Panc1 (cell line): ENCODE results near the gene CORIN. TPM values are rescaled to one million over a fixed set of nuclear protein-coding genes. Genes with fewer than 3 reads are reported as not detected.

Experiments
- ATAC-seq: fragments of 200-7000 bp; cut with Tn5 transposase; 2 replicates; pipeline ENCODE4 v1.9.1; 2020; ENCODE audit warnings: mild to moderate bottlenecking, moderate library complexity
- BruUV-seq: library from RNA; stranded (reverse); fragments of 400-500 nt; replicated peaks from 2 replicates; lab custom pipeline; 2021; lab: Mats Ljungman, UMichigan
- CTCF ChIA-PET: fragments of 300-600 bp; sonication (Branson Sonifier 250); formaldehyde crosslinking; loops from one replicate; lab custom pipeline; 2022; ENCODE audit warnings: antibody characterized with exemption; lab: Charles Lee
- POLR2A ChIA-PET: fragments of 300-600 bp; sonication (Branson Sonifier 250); formaldehyde crosslinking; loops from one replicate; lab custom pipeline; 2022; ENCODE audit warnings: antibody characterized with exemption; lab: Charles Lee
- DNase-seq: peaks from one replicate; pipeline ENCODE4 v3.0.0-alpha.2; 2010; ENCODE audit warnings: low read depth, low spot score
- H3K27ac ChIP-seq: 2 replicates; pipeline ENCODE4 v1.5.1; 2011; ENCODE audit warnings: mild to moderate bottlenecking, low read length, inconsistent platforms
- H3K27me3 ChIP-seq: fragments of 200-500 bp; sonication (Bioruptor generic); 2 replicates; pipeline ENCODE4 v1.6.0; 2014; ENCODE audit warnings: low read length, inconsistent platforms; ENCODE audit not compliant: control insufficient read depth, insufficient read depth
- H3K36me3 ChIP-seq: fragments of 200-500 bp; sonication (Bioruptor generic); 2 replicates; pipeline ENCODE4 v1.5.1; 2014; ENCODE audit warnings: inconsistent platforms, mild to moderate bottlenecking, low read length, moderate library complexity; ENCODE audit not compliant: control insufficient read depth, insufficient read depth
- H3K4me1 ChIP-seq: 2 replicates; pipeline ENCODE4 v1.5.1; 2011; ENCODE audit warnings: inconsistent platforms, mild to moderate bottlenecking, low read length, moderate library complexity; ENCODE audit not compliant: control insufficient read depth, insufficient read depth
- H3K4me3 ChIP-seq, 2 experiments: 2 replicates each; pipeline ENCODE4 v1.5.1; 2011 to 2012; ENCODE audit warnings: low read depth in 2 of 2, low read length in 2 of 2, mild to moderate bottlenecking in 2 of 2, inconsistent platforms in 1 of 2, moderate library complexity in 1 of 2
- H3K9me3 ChIP-seq: fragments of 200-500 bp; sonication (Bioruptor generic); 2 replicates; pipeline ENCODE4 v1.5.1; 2014; ENCODE audit warnings: low read depth, mild to moderate bottlenecking, inconsistent platforms, low read length, moderate library complexity; ENCODE audit not compliant: control insufficient read depth, insufficient read depth
- POLR2AphosphoS5 ChIP-seq: IDR thresholded peaks from 2 replicates; pipeline ENCODE4 v1.6.1; 2012; ENCODE audit warnings: mild to moderate bottlenecking, low read depth, low read length, moderate library complexity
- SIN3A ChIP-seq: IDR thresholded peaks from 2 replicates; pipeline ENCODE4 v1.6.1; 2012; ENCODE audit warnings: low read depth, mild to moderate bottlenecking, low read length, moderate library complexity, borderline replicate concordance; ENCODE audit not compliant: insufficient read depth
- TCF7L2 ChIP-seq: IDR thresholded peaks from 2 replicates; pipeline ENCODE4 v1.6.1; 2011; ENCODE audit warnings: mild to moderate bottlenecking, low read depth, low read length, inconsistent platforms
- in situ Hi-C: cut with HindIII; loops from 2 replicates; pipeline ENCODE4 v1.10.0; 2016; ENCODE audit warnings: low sequenced_read_pairs, low pct_unique_long_range_greater_than_20kb
- intact Hi-C: fragments of 100-400 bp; cut with micrococcal nuclease; formaldehyde crosslinking; loops from one replicate; pipeline ENCODE4 v1.10.0; 2022; ENCODE audit not compliant: unreplicated experiment
- total RNA-seq: library from RNA; stranded (reverse); gene quantifications from one replicate; pipeline ENCODE4 v1.2.1, GENCODE V29; 2021; ENCODE audit not compliant: unreplicated experiment
- TF ChIP-seq, protein P1 (sequence below), 2 experiments: IDR thresholded peaks; 2 replicates each; pipeline ENCODE4 v1.6.1; 2011 to 2012; ENCODE audit warnings: low read depth in 2 of 2, control low read depth in 1 of 2, low read length in 1 of 2, mild to moderate bottlenecking in 1 of 2, moderate library complexity in 1 of 2; ENCODE audit not compliant: insufficient read depth in 1 of 2
- TF ChIP-seq, protein P2 (sequence below): fragments of 450-650 bp; IDR thresholded peaks from 2 replicates; pipeline ENCODE4 v1.5.1; 2017; ENCODE audit warnings: mild to moderate bottlenecking

Gene CORIN
- total RNA-seq, 1 experiment from 2014 or later: not detected

DNA sequence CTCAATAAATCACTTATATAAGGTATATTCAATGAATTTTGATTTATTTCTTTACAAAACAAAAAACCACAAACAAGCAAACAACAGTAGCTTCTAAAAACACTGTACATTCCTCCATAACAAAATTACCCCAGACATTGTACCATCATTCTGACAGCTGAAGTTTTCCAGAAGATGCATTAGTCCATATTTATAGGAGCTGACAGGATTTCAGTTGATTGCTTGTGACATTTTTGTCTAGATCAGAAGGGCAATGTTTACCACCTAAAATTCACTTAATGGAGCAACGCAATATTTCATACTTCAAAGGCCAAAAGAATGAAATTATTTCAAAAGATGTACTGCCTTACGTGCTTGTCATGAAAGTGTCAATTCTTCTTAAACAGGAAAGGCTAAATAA is 185.8 kb downstream of the CORIN start:
- H3K27me3 ChIP-seq: no peaks in the 10 kb centered on the region
- ATAC-seq (no peak), DNase-seq (no peak)
- no peaks in the 10 kb centered on the region for H3K36me3 ChIP-seq
- BruUV-seq: no TSS peak
- ChIA-PET CTCF (interaction anchor here (0.6 kb wide), 1 partner anchor 33 kb away, joined by 3 read pairs; no protein-coding TSS in a partner anchor), POLR2A (no interaction called here)
- no peak overlapping the region for H3K27ac ChIP-seq
- in situ Hi-C loops: no loop called here
- no peak overlapping the region for H3K4me3 ChIP-seq
- H3K4me1 ChIP-seq: no peaks in the 10 kb centered on the region
- intact Hi-C loops: no loop called here
- TF ChIP-seq, protein P1, sequence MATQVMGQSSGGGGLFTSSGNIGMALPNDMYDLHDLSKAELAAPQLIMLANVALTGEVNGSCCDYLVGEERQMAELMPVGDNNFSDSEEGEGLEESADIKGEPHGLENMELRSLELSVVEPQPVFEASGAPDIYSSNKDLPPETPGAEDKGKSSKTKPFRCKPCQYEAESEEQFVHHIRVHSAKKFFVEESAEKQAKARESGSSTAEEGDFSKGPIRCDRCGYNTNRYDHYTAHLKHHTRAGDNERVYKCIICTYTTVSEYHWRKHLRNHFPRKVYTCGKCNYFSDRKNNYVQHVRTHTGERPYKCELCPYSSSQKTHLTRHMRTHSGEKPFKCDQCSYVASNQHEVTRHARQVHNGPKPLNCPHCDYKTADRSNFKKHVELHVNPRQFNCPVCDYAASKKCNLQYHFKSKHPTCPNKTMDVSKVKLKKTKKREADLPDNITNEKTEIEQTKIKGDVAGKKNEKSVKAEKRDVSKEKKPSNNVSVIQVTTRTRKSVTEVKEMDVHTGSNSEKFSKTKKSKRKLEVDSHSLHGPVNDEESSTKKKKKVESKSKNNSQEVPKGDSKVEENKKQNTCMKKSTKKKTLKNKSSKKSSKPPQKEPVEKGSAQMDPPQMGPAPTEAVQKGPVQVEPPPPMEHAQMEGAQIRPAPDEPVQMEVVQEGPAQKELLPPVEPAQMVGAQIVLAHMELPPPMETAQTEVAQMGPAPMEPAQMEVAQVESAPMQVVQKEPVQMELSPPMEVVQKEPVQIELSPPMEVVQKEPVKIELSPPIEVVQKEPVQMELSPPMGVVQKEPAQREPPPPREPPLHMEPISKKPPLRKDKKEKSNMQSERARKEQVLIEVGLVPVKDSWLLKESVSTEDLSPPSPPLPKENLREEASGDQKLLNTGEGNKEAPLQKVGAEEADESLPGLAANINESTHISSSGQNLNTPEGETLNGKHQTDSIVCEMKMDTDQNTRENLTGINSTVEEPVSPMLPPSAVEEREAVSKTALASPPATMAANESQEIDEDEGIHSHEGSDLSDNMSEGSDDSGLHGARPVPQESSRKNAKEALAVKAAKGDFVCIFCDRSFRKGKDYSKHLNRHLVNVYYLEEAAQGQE (IDR thresholded peaks at IDR 0.05; ENCODE audit: insufficient read depth in 1 of 2, low read depth in 2 of 2, low read length in 1 of 2): no peak
- no peak for TF ChIP-seq TCF7L2
- TF ChIP-seq, protein P2, sequence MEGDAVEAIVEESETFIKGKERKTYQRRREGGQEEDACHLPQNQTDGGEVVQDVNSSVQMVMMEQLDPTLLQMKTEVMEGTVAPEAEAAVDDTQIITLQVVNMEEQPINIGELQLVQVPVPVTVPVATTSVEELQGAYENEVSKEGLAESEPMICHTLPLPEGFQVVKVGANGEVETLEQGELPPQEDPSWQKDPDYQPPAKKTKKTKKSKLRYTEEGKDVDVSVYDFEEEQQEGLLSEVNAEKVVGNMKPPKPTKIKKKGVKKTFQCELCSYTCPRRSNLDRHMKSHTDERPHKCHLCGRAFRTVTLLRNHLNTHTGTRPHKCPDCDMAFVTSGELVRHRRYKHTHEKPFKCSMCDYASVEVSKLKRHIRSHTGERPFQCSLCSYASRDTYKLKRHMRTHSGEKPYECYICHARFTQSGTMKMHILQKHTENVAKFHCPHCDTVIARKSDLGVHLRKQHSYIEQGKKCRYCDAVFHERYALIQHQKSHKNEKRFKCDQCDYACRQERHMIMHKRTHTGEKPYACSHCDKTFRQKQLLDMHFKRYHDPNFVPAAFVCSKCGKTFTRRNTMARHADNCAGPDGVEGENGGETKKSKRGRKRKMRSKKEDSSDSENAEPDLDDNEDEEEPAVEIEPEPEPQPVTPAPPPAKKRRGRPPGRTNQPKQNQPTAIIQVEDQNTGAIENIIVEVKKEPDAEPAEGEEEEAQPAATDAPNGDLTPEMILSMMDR: no peak
- TF ChIP-seq POLR2AphosphoS5: no peak
- TF ChIP-seq SIN3A: no peak
- H3K9me3 ChIP-seq: no peaks in the 10 kb centered on the region

DNA sequence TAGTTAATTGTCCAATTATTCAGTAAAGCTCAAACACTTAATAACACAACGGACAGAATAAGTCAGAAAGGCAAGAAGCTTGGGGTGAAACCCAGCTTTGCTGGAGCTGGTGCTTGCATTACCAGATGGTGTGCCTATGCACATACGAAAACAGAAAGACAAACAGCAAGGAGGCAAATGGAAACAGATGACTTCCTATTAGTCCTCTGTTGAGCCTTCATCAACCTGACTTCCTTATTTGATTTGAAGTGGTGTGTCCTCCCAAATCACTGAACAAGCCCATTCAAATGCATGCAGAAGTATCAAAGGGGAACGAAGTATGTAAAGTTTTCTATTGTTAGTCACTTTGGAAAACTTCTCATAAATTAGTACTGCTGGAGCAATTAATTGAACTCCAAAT is 186.6 kb downstream of the CORIN start:
- H3K9me3 ChIP-seq: no peaks in the 10 kb centered on the region
- ATAC-seq (no peak), DNase-seq (no peak)
- no peaks in the 10 kb centered on the region for H3K36me3 ChIP-seq
- TF ChIP-seq, protein P2: no peak
- TF ChIP-seq SIN3A: no peak
- TF ChIP-seq, protein P1 (IDR thresholded peaks at IDR 0.05; ENCODE audit: insufficient read depth in 1 of 2, low read depth in 2 of 2, low read length in 1 of 2): no peak
- TF ChIP-seq POLR2AphosphoS5: no peak
- no peak for TF ChIP-seq TCF7L2
- no peak overlapping the region for H3K4me3 ChIP-seq
- H3K4me1 ChIP-seq: no peaks in the 10 kb centered on the region
- H3K27ac ChIP-seq: no peak overlapping the region
- H3K27me3 ChIP-seq: no peaks in the 10 kb centered on the region
- in situ Hi-C loops: no loop called here
- POLR2A ChIA-PET: no interaction called here
- intact Hi-C loops: no loop called here
- CTCF ChIA-PET: no interaction called here
- no TSS peak for BruUV-seq
